Choroid plexus epithelial cell (primary cell): ENCODE data around the gene SH3TC2.

ENCODE experiments used
- DNase-seq: peaks from one replicate; pipeline ENCODE4 v3.0.0-alpha.2; 2010; ENCODE audit warnings: low read depth
- H3K4me3 ChIP-seq: 2 replicates; pipeline ENCODE4 v1.5.1; 2011; ENCODE audit warnings: low read depth, mild to moderate bottlenecking, control low read depth, low read length, moderate library complexity
- CTCF ChIP-seq: conservative IDR thresholded peaks from 2 replicates; pipeline ENCODE4 v1.5.1; 2011; ENCODE audit warnings: low read depth, mild to moderate bottlenecking, control low read depth, inconsistent platforms, low read length, moderate library complexity

Gene SH3TC2

GRCh38 chr5:148996270-148996669 is 66.6 kb downstream of the SH3TC2 start:
- no peak overlapping the region for H3K4me3 ChIP-seq
- DNase-seq: no peak
- no peak for TF ChIP-seq CTCF

GRCh38 chr5:148995791-148996190 is 67.1 kb downstream of the SH3TC2 start:
- no peak for TF ChIP-seq CTCF
- no peak for DNase-seq
- no peak overlapping the region for H3K4me3 ChIP-seq

- no peak for DNase-seq
- H3K4me3 ChIP-seq: no peak overlapping the region
- TF ChIP-seq CTCF: no peak
Measured at GRCh38 chr5:148993283-148993936, 69.5 kb downstream of the SH3TC2 start.

GRCh38 chr5:148992265-148992664 is 70.6 kb downstream of the SH3TC2 start:
- H3K4me3 ChIP-seq: no peak overlapping the region
- DNase-seq: no peak
- no peak for TF ChIP-seq CTCF

- no peak for DNase-seq
- H3K4me3 ChIP-seq: no peak overlapping the region
- no peak for TF ChIP-seq CTCF
Measured at GRCh38 chr5:148991566-148991965, 71.3 kb downstream of the SH3TC2 start.

GRCh38 chr5:148990817-148991216 is 72.0 kb downstream of the SH3TC2 start:
- no peak for DNase-seq
- TF ChIP-seq CTCF: no peak
- H3K4me3 ChIP-seq: no peak overlapping the region

- no peak overlapping the region for H3K4me3 ChIP-seq
- no peak for DNase-seq
- TF ChIP-seq CTCF: no peak
Measured at GRCh38 chr5:148989567-148989966, 73.3 kb downstream of the SH3TC2 start.
